B cell (primary cell): Measurements from ENCODE around the gene LDLRAD3.

Source experiments
- EZH2 ChIP-seq: IDR thresholded peaks from 2 replicates; pipeline ENCODE4 v1.6.1; 2012; ENCODE audit warnings: borderline replicate concordance, low read depth, mild to moderate bottlenecking, moderate library complexity, low read length; ENCODE audit not compliant: insufficient read depth, poor library complexity, severe bottlenecking
- TF ChIP-seq, protein P1 (sequence below): fragments of 200-600 bp; IDR thresholded peaks from one replicate; pipeline ENCODE4 v1.8.0; 2022; ENCODE audit warnings: antibody characterized with exemption, mild to moderate bottlenecking

DNA sequence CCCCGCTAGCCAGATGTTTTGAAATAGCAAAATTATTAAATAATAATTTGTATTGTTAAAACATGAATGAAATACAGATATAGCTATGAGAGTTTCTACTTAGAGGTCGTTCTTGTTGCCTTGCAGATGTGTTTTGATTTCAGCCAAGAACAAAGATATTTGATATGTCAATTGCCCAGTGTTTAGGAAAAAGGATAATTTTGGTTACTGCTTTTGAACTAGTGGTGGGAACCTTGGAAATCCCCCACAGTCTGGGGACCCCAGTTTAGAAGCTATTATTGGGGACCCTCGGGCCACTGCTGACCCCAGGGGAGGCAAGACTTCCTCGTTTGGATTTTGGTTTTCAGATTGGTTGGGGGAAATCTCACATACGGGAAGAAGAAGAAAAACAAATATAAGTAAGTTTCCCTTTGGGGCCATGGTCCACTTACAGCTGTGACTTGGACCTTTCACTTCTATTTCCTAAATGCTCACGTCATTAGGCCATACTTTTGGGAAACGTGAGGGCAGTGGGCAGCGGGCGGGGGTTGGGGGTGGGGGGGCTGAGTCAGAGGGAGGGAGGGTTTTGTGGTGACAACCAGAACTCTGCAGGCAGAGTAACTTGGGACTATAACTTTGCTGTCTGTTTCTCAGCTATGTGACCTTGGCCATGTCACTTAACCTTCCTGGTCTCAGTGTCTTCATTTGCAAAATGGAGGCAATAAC is 37.0 kb downstream of the LDLRAD3 start:
- TF ChIP-seq, protein P1, sequence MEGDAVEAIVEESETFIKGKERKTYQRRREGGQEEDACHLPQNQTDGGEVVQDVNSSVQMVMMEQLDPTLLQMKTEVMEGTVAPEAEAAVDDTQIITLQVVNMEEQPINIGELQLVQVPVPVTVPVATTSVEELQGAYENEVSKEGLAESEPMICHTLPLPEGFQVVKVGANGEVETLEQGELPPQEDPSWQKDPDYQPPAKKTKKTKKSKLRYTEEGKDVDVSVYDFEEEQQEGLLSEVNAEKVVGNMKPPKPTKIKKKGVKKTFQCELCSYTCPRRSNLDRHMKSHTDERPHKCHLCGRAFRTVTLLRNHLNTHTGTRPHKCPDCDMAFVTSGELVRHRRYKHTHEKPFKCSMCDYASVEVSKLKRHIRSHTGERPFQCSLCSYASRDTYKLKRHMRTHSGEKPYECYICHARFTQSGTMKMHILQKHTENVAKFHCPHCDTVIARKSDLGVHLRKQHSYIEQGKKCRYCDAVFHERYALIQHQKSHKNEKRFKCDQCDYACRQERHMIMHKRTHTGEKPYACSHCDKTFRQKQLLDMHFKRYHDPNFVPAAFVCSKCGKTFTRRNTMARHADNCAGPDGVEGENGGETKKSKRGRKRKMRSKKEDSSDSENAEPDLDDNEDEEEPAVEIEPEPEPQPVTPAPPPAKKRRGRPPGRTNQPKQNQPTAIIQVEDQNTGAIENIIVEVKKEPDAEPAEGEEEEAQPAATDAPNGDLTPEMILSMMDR, result no peak
- no peak for TF ChIP-seq EZH2
